Trophoblast cell (in vitro differentiated cells and primary cell): ENCODE measurements around the gene DBNL.

Source experiments
- DNase-seq, 2 donors: peaks; one replicate each; pipeline ENCODE4 v3.0.0-alpha.2; 2016
- H2AFZ ChIP-seq: 2 replicates; pipeline ENCODE4 v1.6.1; 2013; ENCODE audit warnings: low read length, moderate library complexity, mild to moderate bottlenecking; ENCODE audit not compliant: insufficient read depth, poor library complexity
- H2AK5ac ChIP-seq: 2 replicates; pipeline ENCODE4 v1.6.1; 2013; ENCODE audit warnings: mild to moderate bottlenecking, low read length
- H2BK120ac ChIP-seq: 2 replicates; pipeline ENCODE4 v1.6.1; 2013; ENCODE audit warnings: low read length, mild to moderate bottlenecking, moderate library complexity; ENCODE audit not compliant: insufficient read depth, poor library complexity
- H2BK12ac ChIP-seq: 2 replicates; pipeline ENCODE4 v1.6.1; 2013; ENCODE audit warnings: mild to moderate bottlenecking, low read length, moderate library complexity
- H2BK5ac ChIP-seq: 2 replicates; pipeline ENCODE4 v1.6.1; 2013; ENCODE audit warnings: low read length, low read depth, moderate library complexity, mild to moderate bottlenecking; ENCODE audit not compliant: poor library complexity
- H3K14ac ChIP-seq: 2 replicates; pipeline ENCODE4 v1.6.1; 2013; ENCODE audit warnings: mild to moderate bottlenecking, low read length
- H3K18ac ChIP-seq: 2 replicates; pipeline ENCODE4 v1.6.1; 2013; ENCODE audit warnings: mild to moderate bottlenecking, low read length
- H3K23ac ChIP-seq: 2 replicates; pipeline ENCODE4 v1.6.1; 2013; ENCODE audit warnings: low read length
- H3K27ac ChIP-seq: 2 replicates; pipeline ENCODE4 v1.5.1; 2013; ENCODE audit warnings: low read depth, mild to moderate bottlenecking, inconsistent platforms, low read length, moderate library complexity
- H3K27me3 ChIP-seq: 2 replicates; pipeline ENCODE4 v1.6.1; 2013; ENCODE audit warnings: inconsistent platforms, mild to moderate bottlenecking, low read length, moderate library complexity; ENCODE audit not compliant: insufficient read depth
- H3K36me3 ChIP-seq, 2 experiments: 1 replicate in 1 of 2; 2 replicates in 1 of 2; pipeline ENCODE4 v1.6.1; 2013; ENCODE audit warnings: low read length in 2 of 2, mild to moderate bottlenecking in 2 of 2, moderate library complexity in 1 of 2; ENCODE audit not compliant: insufficient read depth in 2 of 2, control insufficient read depth in 1 of 2
- H3K4ac ChIP-seq: 2 replicates; pipeline ENCODE4 v1.6.1; 2013; ENCODE audit warnings: low read depth, mild to moderate bottlenecking, low read length, moderate library complexity
- H3K4me1 ChIP-seq, 2 experiments: 1 replicate in 1 of 2; 2 replicates in 1 of 2; pipeline ENCODE4 v1.6.1; 2013; ENCODE audit warnings: low read length in 2 of 2, mild to moderate bottlenecking in 2 of 2, moderate library complexity in 1 of 2; ENCODE audit not compliant: insufficient read depth in 2 of 2, control insufficient read depth in 1 of 2
- H3K4me2 ChIP-seq: 2 replicates; pipeline ENCODE4 v1.6.1; 2013; ENCODE audit warnings: inconsistent platforms, mild to moderate bottlenecking, low read length, moderate library complexity
- H3K4me3 ChIP-seq: 2 replicates; pipeline ENCODE4 v1.5.1; 2013; ENCODE audit warnings: mild to moderate bottlenecking, low read depth, low read length, inconsistent platforms
- H3K79me1 ChIP-seq: one replicate; pipeline ENCODE4 v1.6.1; 2013; ENCODE audit warnings: low read length
- H3K79me2 ChIP-seq: 2 replicates; pipeline ENCODE4 v1.6.1; 2013; ENCODE audit warnings: low read length, mild to moderate bottlenecking; ENCODE audit not compliant: control insufficient read depth, insufficient read depth, poor library complexity
- H3K9ac ChIP-seq: 2 replicates; pipeline ENCODE4 v1.6.1; 2013; ENCODE audit warnings: mild to moderate bottlenecking, low read length
- H3K9me3 ChIP-seq: 2 replicates; pipeline ENCODE4 v1.6.1; 2013; ENCODE audit warnings: low read depth, mild to moderate bottlenecking, control low read depth, inconsistent platforms, low read length; ENCODE audit not compliant: insufficient read depth
- H4K12ac ChIP-seq: 2 replicates; pipeline ENCODE4 v1.6.1; 2013; ENCODE audit warnings: low read depth, mild to moderate bottlenecking, low read length, moderate library complexity
- H4K8ac ChIP-seq: 2 replicates; pipeline ENCODE4 v1.6.1; 2013; ENCODE audit warnings: low read depth, mild to moderate bottlenecking, low read length, moderate library complexity
- H4K91ac ChIP-seq: one replicate; pipeline ENCODE4 v1.6.1; 2013; ENCODE audit warnings: low read depth, mild to moderate bottlenecking, low read length, moderate library complexity
- WGBS: extraction: QIAGEN DNeasy Blood & Tissue Kit; methylation state at CpG from one replicate; pipeline ENCODE4 v1.1.7; 2013; ENCODE audit warnings: missing lambda C conversion rate; ENCODE audit not compliant: insufficient read length, insufficient coverage; ENCODE audit errors: extremely low coverage; 5-methylcytosine and 5-hydroxymethylcytosine counted together

The DBNL gene

GRCh38 chr7:44050121-44050914 lies 5.8 kb downstream of the DBNL start:
- Histone ChIP-seq H3K79me1 (no peaks in the 10 kb centered on the region), H4K8ac (no peak overlapping the region), H3K23ac (no peak overlapping the region), H3K79me2 (peaks cover 3% of the 10 kb centered on the region), H2AFZ (no peak overlapping the region), H3K4me3 (no peak overlapping the region), H2BK5ac (no peak overlapping the region), H3K36me3 (peaks cover 42 to 44% of the 10 kb centered on the region in 2 experiments), H3K4me2 (no peak overlapping the region), H3K27ac (no peak overlapping the region), H3K27me3 (no peaks in the 10 kb centered on the region), H2AK5ac (no peak overlapping the region), H2BK120ac (no peak overlapping the region), H2BK12ac (no peak overlapping the region), H4K12ac (no peak overlapping the region), H3K18ac (no peak overlapping the region), H3K14ac (no peak overlapping the region), H3K9me3 (no peaks in the 10 kb centered on the region), H3K4ac (no peak overlapping the region), H3K9ac (no peak overlapping the region), H3K4me1 (peaks cover 3 to 4% of the 10 kb centered on the region in 2 experiments), H4K91ac (no peak overlapping the region)
- WGBS, result no CpG with 5 or more reads among the region's 14 CpGs
- DNase-seq, result no peak

GRCh38 chr7:44050915-44051560 lies 6.5 kb downstream of the DBNL start:
- no peak overlapping the region for H3K18ac ChIP-seq
- H2AFZ ChIP-seq, result no peak overlapping the region
- no peak for DNase-seq
- WGBS, result no CpG with 5 or more reads among the region's 8 CpGs
- no peaks in the 10 kb centered on the region for H3K9me3 ChIP-seq
- H3K9ac ChIP-seq, result no peak overlapping the region
- H4K12ac ChIP-seq, result no peak overlapping the region
- no peaks in the 10 kb centered on the region for H3K79me1 ChIP-seq
- no peak overlapping the region for H3K4me3 ChIP-seq
- no peak overlapping the region for H4K91ac ChIP-seq
- H3K27me3 ChIP-seq, result no peaks in the 10 kb centered on the region
- no peak overlapping the region for H2BK5ac ChIP-seq
- H3K4me1 ChIP-seq, result no peaks in the 10 kb centered on the region
- H3K27ac ChIP-seq, result no peak overlapping the region
- H3K79me2 ChIP-seq, result peaks cover 3% of the 10 kb centered on the region
- no peak overlapping the region for H2BK12ac ChIP-seq
- no peak overlapping the region for H3K4ac ChIP-seq
- no peak overlapping the region for H2AK5ac ChIP-seq
- H3K4me2 ChIP-seq, result no peak overlapping the region
- no peak overlapping the region for H3K23ac ChIP-seq
- peaks cover 42 to 44% of the 10 kb centered on the region in 2 experiments for H3K36me3 ChIP-seq
- H4K8ac ChIP-seq, result no peak overlapping the region
- no peak overlapping the region for H2BK120ac ChIP-seq
- no peak overlapping the region for H3K14ac ChIP-seq

GRCh38 chr7:44051611-44052220 lies 7.2 kb downstream of the DBNL start:
- DNase-seq, result no peak
- H3K79me2 ChIP-seq, result no peaks in the 10 kb centered on the region
- no CpG with 5 or more reads among the region's 5 CpGs for WGBS
- no peak overlapping the region for H3K4me2 ChIP-seq
- H3K27ac ChIP-seq, result no peak overlapping the region
- H3K4me3 ChIP-seq, result no peak overlapping the region
- no peak overlapping the region for H3K14ac ChIP-seq
- H4K91ac ChIP-seq, result no peak overlapping the region
- H2BK5ac ChIP-seq, result no peak overlapping the region
- no peak overlapping the region for H4K12ac ChIP-seq
- no peak overlapping the region for H3K4ac ChIP-seq
- H3K23ac ChIP-seq, result no peak overlapping the region
- H3K27me3 ChIP-seq, result no peaks in the 10 kb centered on the region
- H2BK120ac ChIP-seq, result no peak overlapping the region
- H3K79me1 ChIP-seq, result no peaks in the 10 kb centered on the region
- H2BK12ac ChIP-seq, result no peak overlapping the region
- H3K18ac ChIP-seq, result no peak overlapping the region
- H3K9ac ChIP-seq, result no peak overlapping the region
- H3K9me3 ChIP-seq, result no peaks in the 10 kb centered on the region
- no peaks in the 10 kb centered on the region for H3K4me1 ChIP-seq
- peaks cover 41 to 45% of the 10 kb centered on the region in 2 experiments for H3K36me3 ChIP-seq
- no peak overlapping the region for H2AFZ ChIP-seq
- H4K8ac ChIP-seq, result no peak overlapping the region
- no peak overlapping the region for H2AK5ac ChIP-seq

GRCh38 chr7:44052771-44053365 lies 8.4 kb downstream of the DBNL start:
- Histone ChIP-seq H4K91ac (no peak overlapping the region), H3K4me3 (no peak overlapping the region), H2AFZ (no peak overlapping the region), H4K8ac (no peak overlapping the region), H3K14ac (no peak overlapping the region), H3K18ac (no peak overlapping the region), H3K79me2 (no peaks in the 10 kb centered on the region), H3K4me1 (no peaks in the 10 kb centered on the region), H3K36me3 (peaks cover 51% of the 10 kb centered on the region in 2 experiments), H2AK5ac (no peak overlapping the region), H2BK5ac (no peak overlapping the region), H3K27me3 (no peaks in the 10 kb centered on the region), H4K12ac (no peak overlapping the region), H3K23ac (no peak overlapping the region), H3K27ac (no peak overlapping the region), H3K4me2 (no peak overlapping the region), H3K4ac (no peak overlapping the region), H3K9ac (no peak overlapping the region), H2BK12ac (no peak overlapping the region), H2BK120ac (no peak overlapping the region), H3K9me3 (no peaks in the 10 kb centered on the region), H3K79me1 (no peaks in the 10 kb centered on the region)
- WGBS, result no CpG with 5 or more reads among the region's 12 CpGs
- no peak for DNase-seq
